GM19438 (cell line): Measurements from ENCODE around the gene IL1RAP.

Experiments used
- ATAC-seq: cut with Tn5 transposase; IDR thresholded peaks from one replicate; pipeline ENCODE4 v1.9.1; 2021; ENCODE audit warnings: low read depth; ENCODE audit not compliant: unreplicated experiment

Gene IL1RAP

GRCh38 chr3:190696777-190697501 is 183.1 kb downstream of the IL1RAP start:
- ATAC-seq: no peak

- no peak for ATAC-seq
These were observed 183.6 kb downstream of the IL1RAP start for GRCh38 chr3:190697502-190697830.

GRCh38 chr3:190697901-190698300 is 184.0 kb downstream of the IL1RAP start:
- no peak for ATAC-seq

GRCh38 chr3:190699776-190700175 is 185.9 kb downstream of the IL1RAP start:
- ATAC-seq: no peak

GRCh38 chr3:190701096-190701532 is 187.2 kb downstream of the IL1RAP start:
- ATAC-seq: no peak

- ATAC-seq: no peak
These were observed 192.7 kb downstream of the IL1RAP start for GRCh38 chr3:190706582-190706981.
